Gastroesophageal sphincter (tissue), 3 donors: Measurements from ENCODE around the gene SUN5.

Experiments
- CTCF ChIP-seq, 4 experiments: fragments of 200-600 bp in 2 of 4; fragments of 450-650 bp in 2 of 4; sonication (generic) in 1 of 4; IDR thresholded peaks; one replicate each; pipeline ENCODE4 v1.5.1; 2017 to 2019; ENCODE audit warnings: antibody characterized with exemption in 4 of 4, mild to moderate bottlenecking in 2 of 4, moderate library complexity in 2 of 4
- EP300 ChIP-seq: sonication (generic); formaldehyde crosslinking; IDR thresholded peaks from one replicate; pipeline ENCODE4 v1.6.1; 2017; ENCODE audit warnings: antibody characterized with exemption, mild to moderate bottlenecking
- POLR2A ChIP-seq, 2 donors: fragments of 450-650 bp; IDR thresholded peaks; one replicate each; pipeline ENCODE4 v1.6.1; 2017; ENCODE audit warnings: antibody characterized with exemption in 2 of 2, mild to moderate bottlenecking in 2 of 2, moderate library complexity in 1 of 2
- POLR2AphosphoS5 ChIP-seq: sonication (generic); formaldehyde crosslinking; IDR thresholded peaks from one replicate; pipeline ENCODE4 v1.6.1; 2017; ENCODE audit warnings: antibody characterized with exemption

DNA sequence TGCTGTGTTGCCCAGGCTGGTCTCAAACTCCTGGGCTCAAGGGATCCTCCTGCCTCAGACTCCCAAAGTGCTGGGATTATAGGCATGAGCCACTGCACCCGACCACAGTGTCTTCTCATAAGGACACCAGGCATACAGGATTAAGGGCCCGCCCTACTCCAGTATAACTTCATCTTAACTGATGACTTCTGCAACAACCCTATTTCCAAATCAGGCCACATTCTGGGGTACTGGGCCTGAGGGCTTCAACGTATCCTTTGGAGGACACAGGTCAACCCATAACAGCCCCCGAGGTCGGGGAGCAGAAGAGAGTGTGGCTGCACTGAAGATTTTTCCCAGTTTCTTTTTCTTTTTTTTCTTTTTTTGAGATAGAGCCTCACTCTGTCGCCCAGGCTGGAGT lies 39.7 kb downstream of the SUN5 start:
- TF ChIP-seq EP300 (no peak), CTCF (IDR thresholded peaks at IDR 0.05) (no peak), POLR2A (IDR thresholded peaks at IDR 0.05) (no peak), POLR2AphosphoS5 (no peak)
